Endothelial cell of umbilical vein (primary cell): Measurements from ENCODE around the gene CTBP2. TPM values are rescaled to one million over a fixed set of nuclear protein-coding genes. Genes with fewer than 3 reads are reported as not detected.

Experiments used
- BruUV-seq: library from RNA; stranded (reverse); fragments of 400-500 nt; replicated peaks from 2 replicates; lab custom pipeline; 2021; lab: Mats Ljungman, UMichigan
- CTCF ChIA-PET: fragments of 300-600, 350-600 bp; sonication (Branson Sonifier 250); formaldehyde crosslinking; loops from one replicate; lab custom pipeline; 2021; ENCODE audit warnings: antibody characterized with exemption, inconsistent platforms; lab: Charles Lee
- POLR2A ChIA-PET: fragments of 300-600, 350-600 bp; sonication (Branson Sonifier 250); formaldehyde crosslinking; loops from one replicate; lab custom pipeline; 2021; ENCODE audit warnings: antibody characterized with exemption, inconsistent platforms; lab: Charles Lee
- DNase-seq: peaks from one replicate; pipeline ENCODE4 v3.0.0-alpha.2; 2011; ENCODE audit warnings: low read depth, low spot score
- FAIRE-seq: peaks from 2 replicates; lab custom pipeline; 2011; peaks lifted over from hg19 to GRCh38; lab: Jason Lieb, UNC
- H2AFZ ChIP-seq: 2 replicates; pipeline ENCODE4 v1.6.0; 2012; ENCODE audit warnings: low read depth, low read length, control low read depth, inconsistent platforms
- H3K27ac ChIP-seq: 2 replicates; pipeline ENCODE4 v1.5.1; 2011; ENCODE audit warnings: low read depth, mild to moderate bottlenecking, control low read depth, low read length, moderate library complexity; ENCODE audit not compliant: insufficient read depth
- H3K27me3 ChIP-seq, 2 experiments: 2 replicates each; pipeline versions ENCODE4 v1.6.0 to v1.6.1; 2011; ENCODE audit warnings: low read length in 2 of 2, mixed read lengths in 1 of 2; ENCODE audit not compliant: control insufficient read depth in 2 of 2, insufficient read depth in 2 of 2
- H3K36me3 ChIP-seq, 2 experiments: 2 replicates in 1 of 2; 3 replicates in 1 of 2; pipeline ENCODE4 v1.5.1; 2011; ENCODE audit warnings: low read length in 2 of 2, mild to moderate bottlenecking in 1 of 2, moderate library complexity in 1 of 2; ENCODE audit not compliant: control insufficient read depth in 2 of 2, insufficient read depth in 2 of 2; ENCODE audit errors: extremely low read depth in 1 of 2
- H3K4me1 ChIP-seq: 3 replicates; pipeline ENCODE4 v1.5.1; 2011; ENCODE audit warnings: mild to moderate bottlenecking, low read length; ENCODE audit not compliant: control insufficient read depth, insufficient read depth; ENCODE audit errors: extremely low read depth
- H3K4me2 ChIP-seq: 2 replicates; pipeline ENCODE4 v1.6.1; 2011; ENCODE audit warnings: low read length, control low read depth, mixed read lengths; ENCODE audit not compliant: insufficient read depth
- H3K4me3 ChIP-seq, 3 experiments: fragments of 200-600 bp in 1 of 3; sonication (generic), shearing (Covaris generic) in 1 of 3; replicated peaks in 1 of 3; 2 replicates each; pipeline ENCODE4 v1.5.1; 2011 to 2016; ENCODE audit warnings: control low read depth in 3 of 3, low read length in 3 of 3, mild to moderate bottlenecking in 2 of 3, inconsistent platforms in 1 of 3, low read depth in 1 of 3, moderate library complexity in 1 of 3; ENCODE audit not compliant: insufficient read depth in 1 of 3
- H3K79me2 ChIP-seq: 2 replicates; pipeline ENCODE4 v1.6.0; 2012; ENCODE audit warnings: low read length, inconsistent platforms; ENCODE audit not compliant: control insufficient read depth, insufficient read depth
- H3K9ac ChIP-seq: replicated peaks from 2 replicates; pipeline ENCODE3; 2011; ENCODE audit warnings: low read length, control low read depth; ENCODE audit not compliant: insufficient read depth; ENCODE audit errors: extremely low read depth
- H3K9me1 ChIP-seq: replicated peaks from 3 replicates; pipeline ENCODE4 v1.6.0; 2011; ENCODE audit warnings: mild to moderate bottlenecking, low read length; ENCODE audit not compliant: control insufficient read depth, insufficient read depth; ENCODE audit errors: extremely low read depth
- H3K9me3 ChIP-seq: replicated peaks from 2 replicates; pipeline ENCODE4 v1.5.1; 2012; ENCODE audit warnings: low read length, inconsistent platforms; ENCODE audit not compliant: control insufficient read depth, insufficient read depth
- H4K20me1 ChIP-seq: replicated peaks from 2 replicates; pipeline ENCODE3; 2011; ENCODE audit warnings: mild to moderate bottlenecking, low read length; ENCODE audit not compliant: control insufficient read depth, insufficient read depth; ENCODE audit errors: extremely low read depth
- EZH2 ChIP-seq: IDR thresholded peaks from 2 replicates; pipeline ENCODE4 v1.6.1; 2012; ENCODE audit warnings: borderline replicate concordance, low read depth, mild to moderate bottlenecking, moderate library complexity, low read length, inconsistent platforms; ENCODE audit not compliant: severe bottlenecking
- GATA2 ChIP-seq: IDR thresholded peaks from 2 replicates; pipeline ENCODE4 v1.7.0; 2011; ENCODE audit warnings: low read depth, mild to moderate bottlenecking, moderate library complexity, mixed read lengths, low read length; ENCODE audit not compliant: insufficient read length, insufficient read depth
- POLR2A ChIP-seq: IDR thresholded peaks from 2 replicates; pipeline ENCODE4 v1.6.1; 2012; ENCODE audit warnings: low read depth, mild to moderate bottlenecking, control low read depth, low read length
- dilution Hi-C: fragments of 300-500 bp; cut with MboI; formaldehyde crosslinking; loops from one replicate; pipeline ENCODE4 v1.15.0; 2019; ENCODE audit warnings: low sequenced_read_pairs; ENCODE audit not compliant: extremely low pct_ligation_motif_present
- intact Hi-C: fragments of 100-400 bp; cut with micrococcal nuclease; formaldehyde crosslinking; loops from one replicate; pipeline ENCODE4 v1.10.0; 2022
- polyA plus RNA-seq, 4 experiments: library from polyadenylated mRNA; depleted of rRNA in 3 of 4; stranded (reverse) in 3 of 4; unstranded in 1 of 4; fragments of >200 nt; gene quantifications; 2 replicates each; pipeline versions ENCODE4 v1.2.1 to v1.2.3, GENCODE V29; 2011 to 2012; ENCODE audit warnings: missing spikeins in 1 of 4
- total RNA-seq: library from RNA; stranded (reverse); gene quantifications from 2 replicates; pipeline ENCODE4 v1.2.3, GENCODE V29; 2021
- TF ChIP-seq, protein P1 (sequence below): IDR thresholded peaks from 2 replicates; pipeline ENCODE4 v1.6.1; 2011; ENCODE audit not compliant: insufficient read depth, insufficient read length

The CTBP2 gene
- total and polyA plus RNA-seq, 2 donors (not counting 3 experiments of a cell fraction or from before 2014, with no cell fraction given) = 118 to 128 TPM

DNA sequence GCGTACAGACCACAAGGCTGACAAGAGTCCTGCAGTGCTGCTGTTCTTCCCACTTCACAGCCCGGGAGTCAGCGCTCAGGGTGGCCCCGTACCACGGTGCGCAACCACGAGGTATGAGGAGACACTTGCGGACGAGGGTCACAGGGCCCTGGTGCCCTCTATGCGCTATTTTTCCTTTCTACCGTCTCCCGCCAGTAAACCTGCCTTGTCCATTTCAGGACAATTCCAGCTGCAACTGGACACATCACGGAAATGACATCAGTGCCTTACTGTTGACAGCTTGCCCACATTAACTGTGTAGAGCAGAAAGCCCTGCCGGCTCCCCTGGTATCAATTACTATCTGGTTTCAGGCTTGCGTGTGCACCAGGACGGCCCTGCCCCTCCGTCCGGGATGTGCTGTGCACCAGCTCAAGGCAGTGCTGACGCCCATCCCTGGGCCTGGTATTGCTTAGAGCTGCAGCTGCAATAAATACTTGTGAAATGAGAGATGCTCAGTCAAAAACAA is 153.4 kb downstream of the CTBP2 start:
- Histone ChIP-seq H3K4me3 (no peak overlapping the region), H3K9me1 (no peaks in the 10 kb centered on the region), H4K20me1 (no peaks in the 10 kb centered on the region), H3K4me1 (no peaks in the 10 kb centered on the region), H3K4me2 (no peak overlapping the region), H3K27me3 (no peaks in the 10 kb centered on the region), H3K9ac (no peak overlapping the region), H2AFZ (no peak overlapping the region), H3K79me2 (peaks cover 44% of the 10 kb centered on the region), H3K9me3 (no peaks in the 10 kb centered on the region), H3K36me3 (peaks cover 0 to 35% of the 10 kb centered on the region in 2 experiments), H3K27ac (no peak overlapping the region)
- DNase-seq = no peak
- FAIRE-seq = no peak
- POLR2A ChIA-PET = interaction anchor here (0.6 kb wide), 1 partner anchor 22 kb away, joined by 6 read pairs; no protein-coding TSS in a partner anchor
- BruUV-seq = no TSS peak
- TF ChIP-seq EZH2 (no peak), POLR2A (no peak), GATA2 (no peak)
- dilution Hi-C loops (no loop called here), intact Hi-C loops (no loop called here)
- CTCF ChIA-PET = interaction anchor here (1.0 to 1.4 kb wide), 2 partner anchors 14 to 41 kb away, joined by 3 to 6 read pairs; no protein-coding TSS in a partner anchor

- no peaks in the 10 kb centered on the region for H4K20me1 ChIP-seq
- H3K4me2 ChIP-seq = no peak overlapping the region
- H2AFZ ChIP-seq = no peak overlapping the region
- no peak overlapping the region for H3K4me3 ChIP-seq
- no peaks in the 10 kb centered on the region for H3K9me3 ChIP-seq
- FAIRE-seq = no peak
- ChIA-PET CTCF (interaction anchor here (1.0 to 1.4 kb wide), 2 partner anchors 13 to 42 kb away, joined by 3 to 6 read pairs; no protein-coding TSS in a partner anchor), POLR2A (no interaction called here)
- no peak overlapping the region for H3K27ac ChIP-seq
- peaks cover 2 to 38% of the 10 kb centered on the region in 2 experiments for H3K36me3 ChIP-seq
- BruUV-seq = no TSS peak
- TF ChIP-seq, protein P1, sequence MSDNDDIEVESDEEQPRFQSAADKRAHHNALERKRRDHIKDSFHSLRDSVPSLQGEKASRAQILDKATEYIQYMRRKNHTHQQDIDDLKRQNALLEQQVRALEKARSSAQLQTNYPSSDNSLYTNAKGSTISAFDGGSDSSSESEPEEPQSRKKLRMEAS = no peak
- peaks cover 41% of the 10 kb centered on the region for H3K79me2 ChIP-seq
- H3K9me1 ChIP-seq = no peaks in the 10 kb centered on the region
- dilution Hi-C loops (no loop called here), intact Hi-C loops (no loop called here)
- H3K9ac ChIP-seq = no peak overlapping the region
- DNase-seq = no peak
- H3K4me1 ChIP-seq = no peaks in the 10 kb centered on the region
- no peaks in the 10 kb centered on the region for H3K27me3 ChIP-seq
These were observed 154.1 kb downstream of the CTBP2 start for GRCh38 chr10:125006188-125006680.
